ENCODE results near the gene CNR1.

CNR1 gene

GRCh38 chr6:88167352-88167937 lies 1.3 kb upstream of the CNR1 start:
- H3K27me3 ChIP-seq (ENCODE audit: control insufficient read depth, insufficient read depth, low read length) = peaks cover 57% of the 10 kb centered on the region
- H3K27ac ChIP-seq (ENCODE audit: low read length) = no peak overlapping the region
- H3K9me3 ChIP-seq (ENCODE audit: control insufficient read depth, low read depth, low read length) = no peaks in the 10 kb centered on the region
- H3K9ac ChIP-seq (ENCODE audit: low read length) = no peak overlapping the region
- no peaks in the 10 kb centered on the region for H3K36me3 ChIP-seq (ENCODE audit: control insufficient read depth, low read depth, low read length)
- H3K4me1 ChIP-seq (ENCODE audit: control insufficient read depth, low read depth, low read length) = peaks cover 9% of the 10 kb centered on the region
- peak overlapping the region; percentile 83 for H3K4me3 ChIP-seq (ENCODE audit: low read length)

- no peaks in the 10 kb centered on the region for H3K36me3 ChIP-seq (ENCODE audit: control insufficient read depth, low read depth, low read length)
- H3K27ac ChIP-seq (ENCODE audit: low read length) = no peak overlapping the region
- peaks cover 9% of the 10 kb centered on the region for H3K4me1 ChIP-seq (ENCODE audit: control insufficient read depth, low read depth, low read length)
- H3K4me3 ChIP-seq (ENCODE audit: low read length) = peak overlapping the region; percentile 83
- H3K27me3 ChIP-seq (ENCODE audit: control insufficient read depth, insufficient read depth, low read length) = peaks cover 57% of the 10 kb centered on the region
- peak overlapping the region; percentile 43 for H3K9ac ChIP-seq (ENCODE audit: low read length)
- H3K9me3 ChIP-seq (ENCODE audit: control insufficient read depth, low read depth, low read length) = no peaks in the 10 kb centered on the region
Observed at GRCh38 chr6:88166493-88167351, 575 bp upstream of the CNR1 start.

DNA sequence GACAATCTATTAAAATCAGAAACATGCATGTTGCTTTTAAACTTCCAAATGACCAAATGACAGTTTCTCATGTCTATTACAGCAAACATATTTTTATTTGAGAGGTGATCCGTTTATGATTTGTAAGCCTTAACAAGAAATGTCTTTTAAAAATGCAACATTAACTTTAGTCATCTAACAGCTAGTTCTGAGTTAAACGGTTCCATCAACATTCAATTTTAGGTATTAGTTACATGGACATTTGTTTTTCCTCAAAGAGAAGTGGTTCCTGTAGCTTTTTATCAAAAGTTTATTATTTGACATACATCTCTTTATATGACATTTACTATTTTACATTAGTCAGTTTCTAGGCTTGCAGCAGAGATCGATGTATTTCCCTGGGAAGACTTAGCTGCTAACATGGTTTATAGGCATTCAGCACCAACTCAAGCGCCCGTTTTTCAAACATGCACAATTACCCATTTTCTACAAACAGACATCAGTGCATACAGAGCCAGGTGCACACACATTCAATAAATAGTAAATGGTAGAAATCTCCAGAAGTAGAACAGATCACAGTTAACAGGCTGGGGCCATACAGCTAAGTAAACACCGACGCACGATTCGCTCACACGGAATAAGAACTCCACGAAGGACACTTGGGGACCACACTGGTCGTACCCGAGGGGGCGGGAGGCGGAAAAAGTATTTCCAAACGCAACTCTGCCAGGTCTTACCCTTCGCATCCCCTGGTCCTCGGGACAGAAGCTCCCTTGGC lies 882 bp downstream of the CNR1 start:
- H3K4me3 ChIP-seq (ENCODE audit: low read length) = peak overlapping the region; percentile 83
- H3K9ac ChIP-seq (ENCODE audit: low read length) = peak overlapping the region; percentile 17
- H3K36me3 ChIP-seq (ENCODE audit: control insufficient read depth, low read depth, low read length) = no peaks in the 10 kb centered on the region
- no peak overlapping the region for H3K27ac ChIP-seq (ENCODE audit: low read length)
- no peaks in the 10 kb centered on the region for H3K9me3 ChIP-seq (ENCODE audit: control insufficient read depth, low read depth, low read length)
- H3K27me3 ChIP-seq (ENCODE audit: control insufficient read depth, insufficient read depth, low read length) = peaks cover 55% of the 10 kb centered on the region
- H3K4me1 ChIP-seq (ENCODE audit: control insufficient read depth, low read depth, low read length) = peaks cover 9% of the 10 kb centered on the region

DNA sequence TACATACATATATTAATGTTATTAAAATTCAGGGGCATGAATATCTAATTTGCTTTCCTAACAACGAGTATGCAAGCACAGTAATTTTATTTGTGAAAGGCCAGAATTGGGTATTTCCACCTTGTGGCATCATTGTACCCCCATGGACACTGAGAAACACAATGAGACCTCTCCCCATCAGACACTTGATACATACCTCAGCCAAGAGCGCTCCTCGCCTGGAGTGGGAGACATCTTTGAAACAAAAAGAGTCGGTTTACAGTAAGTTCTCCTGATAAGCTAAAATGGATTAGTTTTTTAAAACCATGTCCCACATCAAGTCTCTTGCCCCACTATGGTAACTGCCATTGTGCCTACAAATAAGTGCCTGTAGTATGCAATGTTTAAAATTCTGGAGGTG lies 2.1 kb downstream of the CNR1 start:
- Histone ChIP-seq H3K4me3 (ENCODE audit: low read length) (no peak overlapping the region), H3K36me3 (ENCODE audit: control insufficient read depth, low read depth, low read length) (no peaks in the 10 kb centered on the region), H3K4me1 (ENCODE audit: control insufficient read depth, low read depth, low read length) (peaks cover 9% of the 10 kb centered on the region), H3K27ac (ENCODE audit: low read length) (no peak overlapping the region), H3K9ac (ENCODE audit: low read length) (no peak overlapping the region), H3K27me3 (ENCODE audit: control insufficient read depth, insufficient read depth, low read length) (peaks cover 43% of the 10 kb centered on the region), H3K9me3 (ENCODE audit: control insufficient read depth, low read depth, low read length) (no peaks in the 10 kb centered on the region)

- Histone ChIP-seq H3K9me3 (ENCODE audit: control insufficient read depth, low read depth, low read length) (no peaks in the 10 kb centered on the region), H3K9ac (ENCODE audit: low read length) (no peak overlapping the region), H3K27me3 (ENCODE audit: control insufficient read depth, insufficient read depth, low read length) (peaks cover 38% of the 10 kb centered on the region), H3K27ac (ENCODE audit: low read length) (no peak overlapping the region), H3K4me1 (ENCODE audit: control insufficient read depth, low read depth, low read length) (peaks cover 9% of the 10 kb centered on the region), H3K36me3 (ENCODE audit: control insufficient read depth, low read depth, low read length) (no peaks in the 10 kb centered on the region), H3K4me3 (ENCODE audit: low read length) (no peak overlapping the region)
Observed at GRCh38 chr6:88163616-88164015, 2.5 kb downstream of the CNR1 start.

DNA sequence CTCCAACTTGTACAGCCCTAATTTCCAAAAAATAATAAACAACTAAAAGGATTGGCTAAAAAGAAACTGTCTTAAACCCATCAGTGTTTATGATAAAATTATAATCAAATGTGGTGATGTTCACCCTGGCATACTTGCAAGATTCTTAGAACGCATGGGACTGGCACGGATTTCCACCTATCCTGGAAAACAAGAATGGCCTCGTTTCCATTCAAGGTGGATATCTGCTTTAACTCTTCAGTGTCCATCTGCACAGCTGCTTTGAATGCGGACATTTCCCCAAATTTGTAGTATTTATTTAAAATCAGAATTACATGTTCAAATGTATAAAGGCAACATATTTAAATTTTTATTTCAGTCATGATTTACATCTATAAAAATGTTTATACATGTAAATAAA lies 4.2 kb downstream of the CNR1 start:
- Histone ChIP-seq H3K4me3 (ENCODE audit: low read length) (no peak overlapping the region), H3K27me3 (ENCODE audit: control insufficient read depth, insufficient read depth, low read length) (peaks cover 21% of the 10 kb centered on the region), H3K27ac (ENCODE audit: low read length) (no peak overlapping the region), H3K4me1 (ENCODE audit: control insufficient read depth, low read depth, low read length) (peaks cover 4% of the 10 kb centered on the region), H3K36me3 (ENCODE audit: control insufficient read depth, low read depth, low read length) (no peaks in the 10 kb centered on the region), H3K9me3 (ENCODE audit: control insufficient read depth, low read depth, low read length) (no peaks in the 10 kb centered on the region), H3K9ac (ENCODE audit: low read length) (no peak overlapping the region)

- no peaks in the 10 kb centered on the region for H3K36me3 ChIP-seq (ENCODE audit: control insufficient read depth, low read depth, low read length)
- H3K9ac ChIP-seq (ENCODE audit: low read length) = no peak overlapping the region
- H3K4me1 ChIP-seq (ENCODE audit: control insufficient read depth, low read depth, low read length) = no peaks in the 10 kb centered on the region
- H3K27me3 ChIP-seq (ENCODE audit: control insufficient read depth, insufficient read depth, low read length) = no peaks in the 10 kb centered on the region
- H3K9me3 ChIP-seq (ENCODE audit: control insufficient read depth, low read depth, low read length) = no peaks in the 10 kb centered on the region
- no peak overlapping the region for H3K4me3 ChIP-seq (ENCODE audit: low read length)
- no peak overlapping the region for H3K27ac ChIP-seq (ENCODE audit: low read length)
Observed at GRCh38 chr6:88157106-88157505, 9.0 kb downstream of the CNR1 start.

DNA sequence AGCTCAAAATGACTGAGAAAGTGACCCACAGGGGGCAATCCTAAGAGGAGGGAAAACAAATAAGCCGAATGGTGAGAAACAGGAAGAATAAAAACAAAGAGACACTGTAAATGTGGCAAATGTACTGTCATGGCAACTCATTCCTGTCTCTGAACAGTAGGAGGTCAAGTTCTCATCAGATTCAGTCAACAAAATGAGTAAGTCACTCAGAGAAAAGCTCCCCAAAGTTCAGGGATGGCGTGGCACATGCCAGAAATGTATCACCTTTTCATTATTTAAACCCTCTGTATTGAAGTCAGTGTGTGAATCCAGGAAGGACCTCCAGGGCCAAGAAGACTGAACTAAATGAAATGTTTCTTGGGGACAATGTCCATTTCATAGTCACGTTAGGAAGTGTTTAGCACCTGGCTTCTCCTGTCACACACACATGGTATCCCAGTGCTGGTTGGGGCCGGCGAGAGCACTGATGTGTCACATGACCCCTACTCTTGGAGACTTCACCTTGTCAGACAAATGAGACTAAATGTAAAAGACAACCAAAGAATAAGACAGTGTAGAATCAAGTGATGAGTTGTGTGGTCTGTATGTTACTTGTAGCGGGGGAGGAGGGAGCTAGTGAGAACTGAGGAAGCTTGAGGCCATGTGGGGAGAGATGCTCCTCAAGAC lies 20.7 kb downstream of the CNR1 start:
- no peak overlapping the region for H3K4me3 ChIP-seq (ENCODE audit: low read length)
- H3K4me1 ChIP-seq (ENCODE audit: control insufficient read depth, low read depth, low read length) = peaks cover 8% of the 10 kb centered on the region
- no peaks in the 10 kb centered on the region for H3K9me3 ChIP-seq (ENCODE audit: control insufficient read depth, low read depth, low read length)
- H3K36me3 ChIP-seq (ENCODE audit: control insufficient read depth, low read depth, low read length) = no peaks in the 10 kb centered on the region
- no peak overlapping the region for H3K27ac ChIP-seq (ENCODE audit: low read length)
- H3K9ac ChIP-seq (ENCODE audit: low read length) = no peak overlapping the region
- H3K27me3 ChIP-seq (ENCODE audit: control insufficient read depth, insufficient read depth, low read length) = no peaks in the 10 kb centered on the region

DNA sequence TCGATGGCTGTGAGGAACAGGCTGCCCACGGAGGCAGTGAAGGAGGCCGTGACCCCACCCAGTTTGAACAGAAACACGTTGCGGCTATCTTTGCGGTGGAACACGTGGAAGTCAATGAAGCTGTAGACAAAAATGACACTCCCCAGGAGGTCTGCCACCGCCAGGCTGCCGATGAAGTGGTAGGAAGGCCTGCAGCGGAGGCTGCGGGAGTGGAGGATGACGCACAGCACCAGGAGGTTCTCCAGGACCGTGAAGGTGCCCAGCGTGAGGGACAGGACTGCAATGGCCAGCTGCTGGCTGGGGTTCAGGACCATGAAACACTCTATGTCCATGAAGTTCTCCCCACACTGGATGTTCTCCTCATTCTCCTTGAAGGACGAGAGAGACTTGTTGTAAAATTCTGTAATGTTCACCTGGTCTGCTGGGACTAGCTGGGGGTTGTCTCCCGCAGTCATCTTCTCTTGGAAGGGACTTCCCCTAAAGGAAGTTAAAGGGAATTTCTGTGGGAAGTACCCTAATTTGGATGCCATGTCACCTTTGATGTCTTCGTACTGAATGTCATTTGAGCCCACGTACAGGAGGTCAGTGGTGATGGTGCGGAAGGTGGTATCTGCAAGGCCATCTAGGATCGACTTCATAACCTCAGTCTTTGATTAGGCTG lies 21.4 kb downstream of the CNR1 start:
- Histone ChIP-seq H3K36me3 (ENCODE audit: control insufficient read depth, low read depth, low read length) (no peaks in the 10 kb centered on the region), H3K9me3 (ENCODE audit: control insufficient read depth, low read depth, low read length) (no peaks in the 10 kb centered on the region), H3K27ac (ENCODE audit: low read length) (no peak overlapping the region), H3K4me3 (ENCODE audit: low read length) (no peak overlapping the region), H3K4me1 (ENCODE audit: control insufficient read depth, low read depth, low read length) (peaks cover 14% of the 10 kb centered on the region), H3K9ac (ENCODE audit: low read length) (no peak overlapping the region), H3K27me3 (ENCODE audit: control insufficient read depth, insufficient read depth, low read length) (no peaks in the 10 kb centered on the region)

DNA sequence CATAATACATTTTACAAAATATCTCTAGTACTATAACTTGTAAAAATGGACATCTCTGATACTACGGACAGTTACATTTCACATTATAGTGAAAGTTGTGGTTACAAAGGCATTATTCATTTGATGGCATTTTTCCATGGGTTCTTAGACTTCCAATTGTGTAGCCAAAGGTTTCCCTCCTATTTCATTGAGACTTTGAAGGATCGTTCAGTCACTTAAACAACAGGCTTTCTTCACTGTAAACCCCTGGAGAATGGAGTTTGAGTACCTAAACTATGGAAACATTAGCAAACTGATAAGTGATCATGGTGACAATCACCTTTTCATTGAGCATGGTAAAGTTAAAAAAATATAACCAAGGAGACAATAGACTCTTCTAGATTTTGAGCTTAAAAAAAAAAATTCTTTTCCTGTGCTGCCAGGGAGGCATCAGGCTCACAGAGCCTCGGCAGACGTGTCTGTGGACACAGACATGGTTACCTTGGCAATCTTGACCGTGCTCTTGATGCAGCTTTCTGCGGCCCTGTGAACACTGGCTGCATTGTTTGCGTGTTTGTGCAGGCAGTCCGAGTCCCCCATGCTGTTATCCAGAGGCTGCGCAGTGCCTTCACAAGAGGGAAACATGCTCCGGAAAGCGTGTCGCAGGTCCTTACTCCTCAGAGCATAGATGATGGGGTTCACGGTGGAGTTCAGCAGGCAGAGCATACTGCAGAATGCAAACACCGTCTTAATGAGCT lies 22.6 kb downstream of the CNR1 start:
- H3K27ac ChIP-seq (ENCODE audit: low read length) = no peak overlapping the region
- H3K4me3 ChIP-seq (ENCODE audit: low read length) = no peak overlapping the region
- no peaks in the 10 kb centered on the region for H3K9me3 ChIP-seq (ENCODE audit: control insufficient read depth, low read depth, low read length)
- no peaks in the 10 kb centered on the region for H3K36me3 ChIP-seq (ENCODE audit: control insufficient read depth, low read depth, low read length)
- no peaks in the 10 kb centered on the region for H3K27me3 ChIP-seq (ENCODE audit: control insufficient read depth, insufficient read depth, low read length)
- peaks cover 14% of the 10 kb centered on the region for H3K4me1 ChIP-seq (ENCODE audit: control insufficient read depth, low read depth, low read length)
- H3K9ac ChIP-seq (ENCODE audit: low read length) = no peak overlapping the region

Data from iPS-18a (cell line).